HG02610 (cell line): ENCODE results near the gene AASS.

ENCODE experiments used
- ATAC-seq: cut with Tn5 transposase; IDR thresholded peaks from one replicate; pipeline ENCODE4 v1.9.1; 2021; ENCODE audit warnings: mild to moderate bottlenecking, moderate library complexity; ENCODE audit not compliant: unreplicated experiment

Gene AASS

GRCh38 chr7:122123746-122124145 lies 20.3 kb downstream of the AASS start:
- no peak for ATAC-seq

- ATAC-seq, result no peak
Measured at GRCh38 chr7:122118757-122119156, 25.3 kb downstream of the AASS start.

GRCh38 chr7:122103064-122103463 lies 41.0 kb downstream of the AASS start:
- ATAC-seq, result no peak

DNA sequence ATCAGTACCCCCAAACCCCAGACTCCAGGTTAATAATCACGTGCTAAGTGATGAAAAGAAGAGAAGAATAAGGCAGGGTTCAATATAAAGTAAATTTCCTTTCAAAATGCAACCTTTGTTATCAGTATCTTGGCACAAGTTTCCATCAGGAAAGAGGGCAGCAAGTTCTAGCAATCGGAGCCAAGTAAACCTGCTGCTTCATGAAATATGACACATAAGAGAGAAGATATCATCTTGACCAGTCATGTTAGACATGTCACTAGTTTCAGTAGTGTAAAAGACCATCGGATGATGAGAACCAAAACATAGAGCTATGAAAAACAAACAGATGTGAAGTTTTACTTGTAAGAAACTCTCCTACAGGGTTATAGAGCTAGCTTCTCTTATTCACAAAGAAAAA lies 44.0 kb downstream of the AASS start:
- ATAC-seq, result no peak

DNA sequence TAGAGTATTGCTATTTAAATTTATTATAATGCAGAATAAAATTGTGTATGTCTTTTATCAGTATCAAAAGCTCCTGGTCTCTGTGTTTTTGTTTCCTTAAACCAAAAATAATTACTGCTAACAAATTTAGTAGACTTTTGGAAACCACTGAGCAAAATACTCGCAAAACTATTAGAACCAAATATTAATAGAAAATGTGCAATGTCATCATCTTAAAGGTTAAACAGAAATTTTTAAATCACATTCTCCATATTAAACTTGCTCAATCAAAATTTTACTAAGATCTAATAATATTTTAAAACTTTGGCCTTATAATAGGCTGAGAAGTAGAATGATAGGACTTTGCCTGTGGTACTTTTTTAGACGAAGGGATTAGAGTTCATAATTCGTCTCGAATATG lies 48.4 kb downstream of the AASS start:
- no peak for ATAC-seq

- ATAC-seq, result no peak
Measured at GRCh38 chr7:122094549-122094948, 49.5 kb downstream of the AASS start.

GRCh38 chr7:122092964-122093797 lies 50.9 kb downstream of the AASS start:
- ATAC-seq, result peak; percentile 90

GRCh38 chr7:122082670-122083069 lies 61.4 kb downstream of the AASS start:
- no peak for ATAC-seq

- ATAC-seq, result no peak
Measured at GRCh38 chr7:122082160-122082559, 61.9 kb downstream of the AASS start.

DNA sequence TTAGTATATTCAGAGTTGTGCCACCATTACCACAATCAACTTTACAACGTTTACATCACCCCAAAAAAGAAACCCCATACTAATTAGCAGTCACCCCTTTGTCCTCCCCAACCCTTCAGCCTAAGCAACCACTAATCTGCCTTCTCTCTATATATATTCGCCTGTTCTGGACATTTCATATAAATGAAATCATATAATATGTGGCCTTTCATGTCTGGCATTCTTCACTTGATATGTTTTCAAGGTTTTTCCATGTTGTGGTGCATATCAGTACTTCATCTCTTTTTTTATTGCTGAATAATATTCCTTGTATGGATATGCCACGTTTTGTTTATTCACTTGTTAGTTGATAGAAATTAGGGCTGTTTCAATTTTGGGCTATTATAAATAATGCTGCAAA lies 70.4 kb downstream of the AASS start:
- no peak for ATAC-seq

DNA sequence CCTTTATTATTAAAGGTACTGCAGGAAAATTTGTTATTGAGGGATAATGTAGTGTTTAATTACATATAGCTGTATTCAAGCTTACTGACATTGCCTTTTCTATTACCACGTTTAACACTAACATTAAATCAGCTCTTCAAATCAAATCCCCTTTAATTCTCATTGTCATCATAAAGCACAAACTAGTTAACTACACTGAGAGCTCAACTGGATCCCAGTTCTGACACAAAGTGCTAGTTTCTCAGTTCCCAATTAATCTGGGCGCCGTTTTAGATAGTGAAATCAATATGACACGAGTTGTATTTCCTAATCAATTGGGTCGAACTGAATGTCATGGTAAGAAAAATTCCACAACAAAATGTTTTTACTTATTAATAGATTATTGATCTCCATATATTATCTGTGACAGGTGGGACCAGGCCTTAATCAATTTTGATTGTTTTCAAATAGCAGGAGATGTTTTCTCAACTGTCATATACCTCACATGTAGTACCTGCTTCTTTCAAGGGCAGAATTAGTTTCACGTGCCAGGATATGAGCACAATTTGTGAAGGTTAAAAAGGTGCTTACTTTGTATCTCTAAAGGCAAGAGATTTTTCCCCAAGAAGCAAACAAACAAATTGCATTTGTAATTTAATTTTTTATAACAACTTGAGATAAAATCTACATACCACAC lies 71.0 kb downstream of the AASS start:
- ATAC-seq, result no peak

- no peak for ATAC-seq
Measured at GRCh38 chr7:122072272-122072671, 71.8 kb downstream of the AASS start.

- ATAC-seq, result no peak
Measured at GRCh38 chr7:122070834-122071233, 73.2 kb downstream of the AASS start.

GRCh38 chr7:122070062-122070461 lies 74.0 kb downstream of the AASS start:
- no peak for ATAC-seq

DNA sequence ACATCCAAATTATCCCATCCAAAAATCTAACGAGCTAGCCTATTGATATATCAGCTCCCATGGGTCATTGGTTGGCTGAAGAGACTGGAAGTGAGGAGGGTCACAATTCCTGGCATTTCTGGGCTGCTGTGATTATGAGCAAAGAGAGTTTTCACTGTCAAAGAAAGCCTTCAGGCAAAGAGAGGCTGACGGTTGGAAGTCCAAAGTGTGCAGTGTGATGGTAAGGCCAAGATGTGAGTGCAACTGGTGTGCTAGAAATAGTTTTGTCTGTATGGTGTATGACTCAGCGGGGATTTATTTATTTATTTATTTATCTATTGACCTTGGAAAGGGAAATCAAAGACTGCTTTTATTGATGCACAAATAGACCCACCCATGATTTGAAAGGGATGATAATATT lies 75.0 kb downstream of the AASS start:
- no peak for ATAC-seq

- ATAC-seq, result no peak
Measured at GRCh38 chr7:122068046-122068445, 76.0 kb downstream of the AASS start.

- no peak for ATAC-seq
Measured at GRCh38 chr7:122067077-122067476, 77.0 kb downstream of the AASS start.

- no peak for ATAC-seq
Measured at GRCh38 chr7:122064971-122065370, 79.1 kb downstream of the AASS start.

GRCh38 chr7:122063146-122063545 lies 80.9 kb downstream of the AASS start:
- no peak for ATAC-seq

DNA sequence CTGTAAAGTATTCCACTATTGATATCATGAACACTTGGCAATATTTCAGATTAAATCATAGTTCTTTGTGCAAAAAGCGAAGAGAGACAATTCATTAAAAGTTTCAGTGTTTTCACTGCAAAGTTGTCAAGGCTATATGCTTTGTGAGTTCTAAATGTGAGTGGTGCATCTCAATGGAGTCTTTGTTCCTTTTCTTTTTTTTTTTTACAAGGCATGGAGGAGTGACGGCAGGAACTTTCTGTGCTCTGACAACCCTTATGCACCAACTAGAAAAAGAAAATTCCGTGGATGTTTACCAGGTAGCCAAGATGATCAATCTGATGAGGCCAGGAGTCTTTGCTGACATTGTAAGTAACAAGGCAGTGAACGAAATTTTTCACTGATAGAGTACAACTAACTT lies 84.5 kb downstream of the AASS start:
- ATAC-seq, result no peak

DNA sequence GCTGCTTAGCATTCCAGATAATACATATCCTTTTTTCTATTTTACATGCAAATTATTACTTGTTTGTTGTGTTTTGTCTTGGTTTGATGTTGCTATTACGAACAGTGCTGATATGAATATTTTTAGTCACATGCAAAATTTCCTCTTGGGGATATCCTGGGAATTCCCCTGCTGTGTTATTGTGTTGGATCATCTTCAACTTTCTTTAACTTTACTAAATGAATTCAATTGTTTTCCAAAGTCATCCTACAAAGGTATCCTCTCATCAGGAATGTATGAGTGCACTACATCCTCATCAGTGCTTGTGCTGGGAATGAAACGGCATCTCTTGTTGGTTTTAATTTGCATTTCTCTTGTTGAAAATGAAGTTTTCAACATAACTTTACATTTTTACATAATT lies 87.1 kb downstream of the AASS start:
- ATAC-seq, result no peak

DNA sequence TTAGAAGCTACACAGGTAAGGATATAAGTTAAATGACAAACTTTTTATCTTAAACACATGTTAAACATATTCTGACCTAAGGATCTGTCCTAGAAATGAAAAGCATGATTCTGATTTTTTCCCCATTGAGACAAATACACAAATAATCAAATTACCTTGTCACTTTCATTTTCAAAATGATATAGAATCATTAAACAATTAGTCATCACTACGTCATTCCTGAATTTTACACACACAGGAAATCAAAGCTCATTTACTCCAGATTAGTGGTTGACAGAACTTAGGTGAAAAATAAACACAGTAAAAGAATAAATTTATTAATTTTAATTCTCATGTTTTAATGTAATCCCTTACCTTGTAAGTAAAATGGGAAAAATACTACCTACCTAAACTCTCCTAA lies 89.0 kb downstream of the AASS start:
- no peak for ATAC-seq
